ENCODE data around the gene AP5B1.

AP5B1 gene

DNA sequence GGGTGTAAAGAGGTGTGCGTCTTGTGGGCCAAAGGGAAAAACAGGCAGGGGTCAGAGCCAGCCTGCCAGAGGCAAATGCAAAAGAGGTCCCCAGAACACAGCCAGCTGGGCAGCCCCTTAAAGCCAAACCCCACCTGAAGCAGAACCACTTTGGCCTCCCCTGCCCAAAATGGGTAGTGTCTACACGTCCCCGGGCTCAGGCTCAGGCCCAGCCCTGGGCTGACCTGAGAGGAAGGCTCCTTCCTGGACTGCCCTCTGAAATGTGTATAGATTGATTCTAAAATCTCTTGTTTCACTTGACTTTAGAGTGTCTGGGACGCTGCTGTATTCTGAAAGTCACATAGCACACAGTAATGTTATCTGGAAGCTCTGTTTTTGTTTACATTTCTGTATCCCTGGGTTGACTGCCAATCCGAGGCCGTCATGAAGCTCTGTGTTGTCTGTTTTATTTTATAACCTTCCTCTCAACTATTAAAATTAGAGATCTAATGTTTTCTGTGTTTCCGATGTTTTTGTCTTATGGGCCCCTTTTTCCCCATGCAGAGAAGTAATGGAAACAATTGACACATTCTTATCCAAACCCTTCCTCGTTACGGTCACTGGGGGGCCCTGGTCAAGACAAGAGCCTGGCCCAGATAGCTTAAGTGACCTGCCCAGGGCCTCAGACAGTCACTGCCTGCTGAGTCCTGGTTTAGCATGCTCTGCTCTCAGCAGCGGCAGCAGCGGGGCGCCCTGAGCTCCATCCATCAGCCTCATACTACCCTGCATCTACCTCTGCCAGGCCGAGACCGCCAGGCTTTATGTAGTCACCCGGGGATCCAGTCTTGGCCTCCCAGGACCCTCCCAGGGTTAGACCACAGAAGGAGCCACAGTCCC, 16.2 kb upstream of the AP5B1 start:
- Histone ChIP-seq H3K4me1 (ENCODE audit: control insufficient read depth, low read depth, low read length) (peaks cover 24% of the 10 kb centered on the region), H3K9ac (ENCODE audit: low read length) (no peak overlapping the region), H3K9me3 (ENCODE audit: control insufficient read depth, low read depth, low read length) (no peaks in the 10 kb centered on the region), H3K36me3 (ENCODE audit: control insufficient read depth, low read depth, low read length) (no peaks in the 10 kb centered on the region), H3K27me3 (ENCODE audit: control insufficient read depth, insufficient read depth, low read length) (no peaks in the 10 kb centered on the region), H3K4me3 (ENCODE audit: low read length) (peak overlapping the region; percentile 28), H3K27ac (ENCODE audit: low read length) (no peak overlapping the region)

GRCh38 chr11:65794570-65795510, 14.1 kb upstream of the AP5B1 start:
- H3K9ac ChIP-seq (ENCODE audit: low read length) = no peak overlapping the region
- no peak overlapping the region for H3K4me3 ChIP-seq (ENCODE audit: low read length)
- peaks cover 24% of the 10 kb centered on the region for H3K4me1 ChIP-seq (ENCODE audit: control insufficient read depth, low read depth, low read length)
- no peaks in the 10 kb centered on the region for H3K9me3 ChIP-seq (ENCODE audit: control insufficient read depth, low read depth, low read length)
- H3K27ac ChIP-seq (ENCODE audit: low read length) = no peak overlapping the region
- no peaks in the 10 kb centered on the region for H3K36me3 ChIP-seq (ENCODE audit: control insufficient read depth, low read depth, low read length)
- no peaks in the 10 kb centered on the region for H3K27me3 ChIP-seq (ENCODE audit: control insufficient read depth, insufficient read depth, low read length)

DNA sequence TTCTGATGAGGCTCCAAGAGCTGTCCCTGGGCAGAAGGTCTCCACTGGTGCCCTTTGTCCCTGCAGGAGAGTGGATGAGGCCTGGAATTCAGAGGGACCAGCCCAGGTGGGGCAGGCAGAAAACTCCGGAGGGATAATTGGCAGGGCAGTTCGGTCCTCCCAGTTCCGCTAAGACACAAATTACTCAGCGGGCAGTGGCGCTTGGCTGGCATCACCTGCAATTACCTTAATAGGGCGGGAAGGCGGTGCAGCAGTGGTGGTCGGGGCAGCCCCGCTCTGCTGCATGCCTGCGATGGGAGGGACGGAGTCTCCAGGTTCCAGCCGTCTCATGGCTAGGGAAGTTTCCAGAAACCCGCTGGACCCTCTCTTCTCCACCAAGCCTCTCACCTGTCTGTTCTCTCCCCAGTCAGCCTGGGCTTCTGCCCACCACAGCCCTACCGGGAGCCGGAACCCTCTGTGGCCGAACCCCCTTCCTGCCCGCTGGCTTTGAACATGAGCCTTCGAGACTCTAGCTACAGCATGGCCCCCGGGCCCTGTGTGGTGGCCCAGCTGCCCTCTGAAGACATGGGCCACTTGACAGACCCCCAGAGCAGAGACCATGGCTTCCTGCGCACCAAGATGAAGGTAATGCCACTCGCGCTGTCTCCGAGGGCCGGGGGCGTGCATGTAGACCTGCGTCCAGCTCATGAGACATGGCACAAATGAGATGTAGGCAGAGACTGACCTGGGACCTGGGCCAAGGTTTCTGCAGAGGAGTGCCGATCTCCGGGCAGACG, 13.0 kb upstream of the AP5B1 start:
- peaks cover 31% of the 10 kb centered on the region for H3K4me1 ChIP-seq (ENCODE audit: control insufficient read depth, low read depth, low read length)
- H3K4me3 ChIP-seq (ENCODE audit: low read length) = no peak overlapping the region
- peaks cover 4% of the 10 kb centered on the region for H3K27me3 ChIP-seq (ENCODE audit: control insufficient read depth, insufficient read depth, low read length)
- H3K36me3 ChIP-seq (ENCODE audit: control insufficient read depth, low read depth, low read length) = no peaks in the 10 kb centered on the region
- H3K27ac ChIP-seq (ENCODE audit: low read length) = no peak overlapping the region
- no peaks in the 10 kb centered on the region for H3K9me3 ChIP-seq (ENCODE audit: control insufficient read depth, low read depth, low read length)
- H3K9ac ChIP-seq (ENCODE audit: low read length) = no peak overlapping the region

DNA sequence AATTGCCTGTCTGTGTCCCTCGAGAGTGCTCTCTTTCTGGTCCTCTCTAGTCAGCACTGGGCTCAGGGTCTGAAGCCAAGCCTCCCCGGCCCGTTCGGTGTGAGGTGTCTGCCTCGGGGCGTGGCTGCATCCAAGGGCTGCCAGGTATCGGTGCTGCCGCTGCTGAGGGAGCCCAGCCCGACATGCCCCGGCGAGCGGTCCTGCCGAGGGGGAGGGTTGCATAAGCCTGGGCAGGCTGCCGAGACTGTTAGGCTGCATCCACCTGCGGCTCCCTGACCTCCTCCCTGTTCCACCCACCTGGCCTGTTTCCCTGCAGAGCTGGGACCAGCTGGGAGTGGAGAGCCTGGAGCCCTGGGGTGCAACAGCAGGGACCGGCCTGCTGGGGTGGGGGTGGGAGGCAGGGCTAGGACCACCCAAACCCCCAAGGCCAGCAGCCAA, 12.4 kb upstream of the AP5B1 start:
- H3K4me3 ChIP-seq (ENCODE audit: low read length) = no peak overlapping the region
- no peak overlapping the region for H3K27ac ChIP-seq (ENCODE audit: low read length)
- H3K9me3 ChIP-seq (ENCODE audit: control insufficient read depth, low read depth, low read length) = no peaks in the 10 kb centered on the region
- no peak overlapping the region for H3K9ac ChIP-seq (ENCODE audit: low read length)
- no peaks in the 10 kb centered on the region for H3K36me3 ChIP-seq (ENCODE audit: control insufficient read depth, low read depth, low read length)
- H3K27me3 ChIP-seq (ENCODE audit: control insufficient read depth, insufficient read depth, low read length) = peaks cover 11% of the 10 kb centered on the region
- peaks cover 35% of the 10 kb centered on the region for H3K4me1 ChIP-seq (ENCODE audit: control insufficient read depth, low read depth, low read length)

GRCh38 chr11:65792456-65792855, 11.7 kb upstream of the AP5B1 start:
- peaks cover 30% of the 10 kb centered on the region for H3K4me1 ChIP-seq (ENCODE audit: control insufficient read depth, low read depth, low read length)
- H3K4me3 ChIP-seq (ENCODE audit: low read length) = no peak overlapping the region
- H3K36me3 ChIP-seq (ENCODE audit: control insufficient read depth, low read depth, low read length) = no peaks in the 10 kb centered on the region
- H3K9ac ChIP-seq (ENCODE audit: low read length) = no peak overlapping the region
- H3K27me3 ChIP-seq (ENCODE audit: control insufficient read depth, insufficient read depth, low read length) = peaks cover 18% of the 10 kb centered on the region
- H3K9me3 ChIP-seq (ENCODE audit: control insufficient read depth, low read depth, low read length) = no peaks in the 10 kb centered on the region
- no peak overlapping the region for H3K27ac ChIP-seq (ENCODE audit: low read length)

DNA sequence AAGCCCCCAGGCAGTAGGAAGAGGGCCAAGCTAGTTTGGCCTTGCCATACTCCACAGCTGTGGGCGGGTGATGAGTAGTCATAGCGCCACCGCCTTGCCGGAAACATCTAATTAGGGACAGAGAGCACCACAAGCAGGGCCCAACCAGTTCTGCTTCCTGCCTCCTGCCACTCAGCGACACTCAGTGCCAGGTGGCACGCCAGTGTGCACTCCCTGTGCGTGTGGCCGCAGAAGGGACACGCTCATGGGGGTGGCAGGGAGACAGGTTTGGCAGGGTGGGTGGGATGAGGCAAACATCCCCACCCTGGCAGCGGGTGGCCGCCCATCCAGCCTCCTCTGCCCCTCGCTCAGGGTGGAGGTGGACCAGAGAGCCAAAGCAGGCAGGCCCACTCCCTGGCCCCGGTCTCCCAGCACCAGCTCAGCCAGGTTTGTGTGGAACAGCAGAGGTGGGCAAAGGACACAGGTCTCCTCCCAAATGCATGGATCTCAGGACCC, 11.0 kb upstream of the AP5B1 start:
- H3K9ac ChIP-seq (ENCODE audit: low read length) = no peak overlapping the region

DNA sequence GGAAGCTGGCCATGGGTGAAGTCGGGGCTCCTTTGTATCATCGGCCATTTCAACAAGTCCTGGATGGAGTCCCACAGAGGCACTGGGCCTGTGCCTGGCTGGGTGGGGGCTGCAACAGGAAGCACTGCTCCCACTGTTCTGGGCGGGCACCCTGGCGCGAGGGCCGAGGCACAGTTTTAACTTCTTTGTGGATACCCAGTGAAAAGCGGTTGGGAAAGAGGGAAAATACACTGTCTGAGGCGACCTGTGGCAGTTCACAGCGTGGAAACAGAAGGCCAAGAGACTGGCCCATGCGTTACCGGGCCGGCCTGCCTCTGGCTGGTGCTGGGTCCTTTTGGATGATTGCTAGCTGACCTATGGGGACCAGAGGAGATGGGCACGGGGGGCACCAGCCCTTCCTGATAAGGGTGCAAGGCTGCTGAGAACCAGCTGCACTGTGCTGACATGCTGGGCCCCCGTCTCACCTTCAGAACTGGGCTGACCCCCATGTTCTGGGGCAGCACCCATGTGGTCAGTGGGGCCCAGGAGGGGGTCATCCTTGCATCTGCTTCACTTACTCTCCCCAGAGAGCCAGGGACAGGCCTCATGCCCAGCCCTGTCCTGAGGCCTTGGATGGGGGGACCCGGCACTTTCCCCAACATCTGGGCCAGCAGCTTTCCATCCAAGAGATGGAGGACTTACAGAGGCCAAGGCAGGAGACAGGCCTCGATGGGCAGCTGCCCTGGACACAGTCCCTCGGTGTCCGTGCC, 10.3 kb upstream of the AP5B1 start:
- H3K4me1 ChIP-seq (ENCODE audit: control insufficient read depth, low read depth, low read length) = peaks cover 16% of the 10 kb centered on the region
- no peak overlapping the region for H3K9ac ChIP-seq (ENCODE audit: low read length)
- H3K27ac ChIP-seq (ENCODE audit: low read length) = no peak overlapping the region

More for the DNA sequence above, 11.0 kb upstream of the AP5B1 start:
- H3K36me3 ChIP-seq (ENCODE audit: control insufficient read depth, low read depth, low read length) = no peaks in the 10 kb centered on the region
- no peak overlapping the region for H3K27ac ChIP-seq (ENCODE audit: low read length)
- peaks cover 23% of the 10 kb centered on the region for H3K27me3 ChIP-seq (ENCODE audit: control insufficient read depth, insufficient read depth, low read length)
- no peaks in the 10 kb centered on the region for H3K9me3 ChIP-seq (ENCODE audit: control insufficient read depth, low read depth, low read length)
- peaks cover 23% of the 10 kb centered on the region for H3K4me1 ChIP-seq (ENCODE audit: control insufficient read depth, low read depth, low read length)
- no peak overlapping the region for H3K4me3 ChIP-seq (ENCODE audit: low read length)

DNA sequence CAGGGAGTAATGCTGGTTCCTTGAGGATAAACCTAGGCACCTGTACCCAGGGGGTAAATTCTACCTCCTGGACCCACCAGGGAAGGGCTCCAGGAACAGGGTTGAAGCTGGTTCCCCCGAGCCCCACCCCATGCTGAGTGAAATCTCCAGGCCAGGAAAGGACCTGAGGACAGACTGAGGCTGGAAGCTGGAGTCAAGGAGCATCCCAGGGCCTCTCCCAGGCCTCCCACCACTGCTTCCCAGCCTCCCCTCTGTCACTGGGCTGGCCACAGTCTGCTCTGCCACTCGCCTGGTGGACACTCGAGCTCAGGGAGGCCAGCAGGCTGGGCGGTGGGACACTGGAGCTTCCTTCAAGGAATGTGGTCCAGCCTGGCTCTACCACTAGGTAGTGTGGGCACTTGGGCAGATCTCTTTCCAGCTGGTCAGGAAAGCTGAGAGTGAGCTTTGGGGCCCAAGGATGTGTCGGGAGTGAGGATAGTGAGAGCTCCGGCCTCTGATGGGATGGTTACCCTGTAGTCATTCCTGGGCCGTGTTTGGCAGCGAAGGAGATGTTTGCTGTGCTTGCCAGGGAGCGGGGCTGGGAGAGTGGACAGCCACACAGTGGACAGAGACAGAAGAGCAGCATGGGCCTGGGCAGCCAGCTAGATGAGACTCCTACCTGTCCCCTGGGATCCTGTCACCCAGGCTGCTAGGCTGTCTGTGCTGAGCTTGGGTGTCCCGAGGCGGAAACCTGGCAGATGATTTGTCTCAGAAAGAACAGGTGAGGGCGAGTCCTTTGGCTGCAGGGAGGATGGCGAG, 9.5 kb upstream of the AP5B1 start:
- H3K9ac ChIP-seq (ENCODE audit: low read length) = no peak overlapping the region
- no peaks in the 10 kb centered on the region for H3K9me3 ChIP-seq (ENCODE audit: control insufficient read depth, low read depth, low read length)
- no peak overlapping the region for H3K4me3 ChIP-seq (ENCODE audit: low read length)
- no peak overlapping the region for H3K27ac ChIP-seq (ENCODE audit: low read length)
- no peaks in the 10 kb centered on the region for H3K36me3 ChIP-seq (ENCODE audit: control insufficient read depth, low read depth, low read length)
- peaks cover 37% of the 10 kb centered on the region for H3K27me3 ChIP-seq (ENCODE audit: control insufficient read depth, insufficient read depth, low read length)
- H3K4me1 ChIP-seq (ENCODE audit: control insufficient read depth, low read depth, low read length) = peaks cover 20% of the 10 kb centered on the region

More for the DNA sequence above, 10.3 kb upstream of the AP5B1 start:
- no peaks in the 10 kb centered on the region for H3K36me3 ChIP-seq (ENCODE audit: control insufficient read depth, low read depth, low read length)
- H3K27me3 ChIP-seq (ENCODE audit: control insufficient read depth, insufficient read depth, low read length) = peaks cover 29% of the 10 kb centered on the region
- no peaks in the 10 kb centered on the region for H3K9me3 ChIP-seq (ENCODE audit: control insufficient read depth, low read depth, low read length)
- H3K4me3 ChIP-seq (ENCODE audit: low read length) = no peak overlapping the region

- Histone ChIP-seq H3K27ac (ENCODE audit: low read length) (no peak overlapping the region), H3K36me3 (ENCODE audit: control insufficient read depth, low read depth, low read length) (no peaks in the 10 kb centered on the region), H3K4me1 (ENCODE audit: control insufficient read depth, low read depth, low read length) (peaks cover 22% of the 10 kb centered on the region), H3K9ac (ENCODE audit: low read length) (no peak overlapping the region), H3K9me3 (ENCODE audit: control insufficient read depth, low read depth, low read length) (no peaks in the 10 kb centered on the region), H3K27me3 (ENCODE audit: control insufficient read depth, insufficient read depth, low read length) (peaks cover 45% of the 10 kb centered on the region), H3K4me3 (ENCODE audit: low read length) (no peak overlapping the region)
Measured at GRCh38 chr11:65789230-65790103, 8.7 kb upstream of the AP5B1 start.
